GM18909 (cell line): Measurements from ENCODE around the gene PFDN5.

Experiments used
- ATAC-seq: cut with Tn5 transposase; IDR thresholded peaks from one replicate; pipeline ENCODE4 v1.9.1; 2021; ENCODE audit warnings: mild to moderate bottlenecking; ENCODE audit not compliant: unreplicated experiment, poor library complexity

The PFDN5 gene

DNA sequence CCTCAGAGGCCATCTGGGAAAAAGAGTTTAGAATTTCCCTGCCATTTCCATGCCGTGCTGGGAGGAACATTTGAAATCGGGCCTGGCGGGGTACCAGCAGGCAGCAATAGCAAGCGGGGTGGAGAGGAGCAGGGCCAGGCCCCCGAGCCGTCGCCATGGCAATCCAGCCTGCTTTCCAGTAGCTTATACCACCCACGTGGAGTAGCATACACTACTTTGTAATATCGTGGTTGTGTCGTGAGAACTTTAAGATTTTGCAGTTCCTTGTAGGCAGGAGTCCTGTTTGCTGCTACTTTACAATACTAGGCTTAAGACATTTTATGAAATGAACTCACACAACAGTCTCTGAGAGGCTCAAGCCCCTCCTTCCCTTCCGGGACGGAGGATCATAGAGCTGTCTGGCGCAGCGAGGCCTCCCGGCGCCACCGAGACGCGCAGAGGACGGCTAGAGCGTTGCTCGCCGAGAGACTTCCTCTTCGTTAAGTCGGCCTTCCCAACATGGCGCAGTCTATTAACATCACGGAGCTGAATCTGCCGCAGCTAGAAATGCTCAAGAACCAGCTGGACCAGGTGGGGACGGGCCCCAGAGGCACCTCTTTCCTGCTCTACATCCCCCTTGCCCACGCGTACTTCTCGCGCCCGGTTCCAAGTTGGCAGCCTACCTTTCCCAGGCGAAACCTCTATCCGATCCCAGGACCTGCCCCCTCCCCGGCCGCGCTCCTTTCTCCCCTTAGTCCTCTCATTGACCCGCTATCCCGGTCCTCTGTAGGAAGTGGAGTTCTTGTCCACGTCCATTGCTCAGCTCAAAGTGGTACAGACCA lies at the start of gene PFDN5:
Gene PFDN5, plus strand, starts transcription at position 473 of the 821 bp plus-strand sequence. Its CDS starts 26 bp downstream, at position 499.
- peak; percentile 79 for ATAC-seq

DNA sequence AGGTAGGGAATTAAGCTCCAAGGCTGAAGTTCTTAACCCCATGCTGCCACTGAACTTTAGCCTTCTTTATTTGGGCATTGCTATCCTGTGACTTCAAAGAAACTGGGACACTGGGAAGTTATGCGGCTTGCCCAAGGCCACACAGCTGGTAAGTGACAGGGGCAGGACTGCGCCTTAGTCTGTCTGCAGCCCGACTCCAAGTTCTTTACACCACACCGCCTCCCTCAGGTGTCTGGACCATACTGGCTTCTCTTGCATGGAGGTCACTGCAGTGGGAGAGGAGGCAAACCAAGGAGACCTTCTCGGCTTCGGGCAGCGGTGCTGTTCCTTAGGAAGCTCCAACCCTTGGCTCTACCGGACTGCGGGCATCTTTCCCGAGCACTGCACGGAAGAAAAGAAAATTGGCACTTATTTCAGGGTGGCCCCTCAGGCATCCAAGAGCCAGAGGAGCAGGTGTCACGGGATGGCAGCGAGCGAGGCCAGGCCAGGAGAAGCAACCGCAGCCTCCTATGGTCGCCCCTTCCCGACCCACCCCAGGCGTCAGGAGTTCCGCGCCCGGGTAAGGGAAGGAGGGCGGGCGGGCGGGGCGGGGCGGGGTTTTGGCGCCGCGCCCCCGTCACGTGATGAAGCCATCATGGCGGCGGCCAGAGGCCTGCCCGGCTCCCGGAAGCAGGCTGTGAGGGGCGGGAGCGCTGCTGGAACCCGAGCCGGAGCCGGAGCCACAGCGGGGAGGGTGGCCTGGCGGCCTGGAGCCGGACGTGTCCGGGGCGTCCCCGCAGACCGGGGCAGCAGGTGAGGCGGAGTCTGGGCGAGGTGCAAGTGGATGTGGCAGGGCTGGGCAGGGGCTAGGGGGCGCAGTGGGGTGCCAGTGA lies 43.6 kb upstream of the PFDN5 start:
- ATAC-seq: peak; percentile 71

DNA sequence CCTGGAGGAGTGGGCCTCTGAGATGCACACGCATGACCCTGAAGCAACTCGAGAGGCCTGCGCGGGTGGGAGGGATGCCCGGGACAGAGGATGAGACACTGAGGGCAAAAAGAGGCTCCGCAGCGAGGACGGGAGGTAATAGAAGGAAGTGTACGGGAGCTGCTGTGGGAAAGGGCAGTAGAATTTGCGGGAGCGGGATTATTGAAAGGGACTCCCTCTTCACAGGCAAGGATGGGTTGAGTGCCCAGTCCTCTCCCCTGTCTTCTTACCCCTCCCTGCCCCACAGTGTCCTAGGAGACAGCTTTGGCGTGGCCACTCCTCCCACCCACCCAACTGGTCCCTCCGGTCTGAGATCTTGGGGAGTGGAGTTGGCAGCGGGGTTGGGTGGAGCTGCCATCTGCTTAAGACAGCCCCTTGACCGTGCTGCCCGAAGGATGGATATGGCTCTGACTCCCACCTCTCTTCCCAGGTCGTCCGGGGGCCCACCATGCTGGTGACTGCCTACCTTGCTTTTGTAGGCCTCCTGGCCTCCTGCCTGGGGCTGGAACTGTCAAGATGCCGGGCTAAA lies 42.9 kb upstream of the PFDN5 start:
- ATAC-seq: peak; percentile 3

DNA sequence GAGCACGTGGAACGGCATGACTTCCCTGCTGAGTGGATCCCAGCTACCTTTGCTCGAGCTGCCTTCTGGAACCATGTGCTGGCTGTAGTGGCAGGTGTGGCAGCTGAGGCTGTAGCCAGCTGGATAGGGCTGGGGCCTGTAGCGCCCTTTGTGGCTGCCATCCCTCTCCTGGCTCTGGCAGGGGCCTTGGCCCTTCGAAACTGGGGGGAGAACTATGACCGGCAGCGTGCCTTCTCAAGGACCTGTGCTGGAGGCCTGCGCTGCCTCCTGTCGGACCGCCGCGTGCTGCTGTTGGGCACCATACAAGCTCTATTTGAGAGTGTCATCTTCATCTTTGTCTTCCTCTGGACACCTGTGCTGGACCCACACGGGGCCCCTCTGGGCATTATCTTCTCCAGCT lies 42.0 kb upstream of the PFDN5 start:
- ATAC-seq: no peak

DNA sequence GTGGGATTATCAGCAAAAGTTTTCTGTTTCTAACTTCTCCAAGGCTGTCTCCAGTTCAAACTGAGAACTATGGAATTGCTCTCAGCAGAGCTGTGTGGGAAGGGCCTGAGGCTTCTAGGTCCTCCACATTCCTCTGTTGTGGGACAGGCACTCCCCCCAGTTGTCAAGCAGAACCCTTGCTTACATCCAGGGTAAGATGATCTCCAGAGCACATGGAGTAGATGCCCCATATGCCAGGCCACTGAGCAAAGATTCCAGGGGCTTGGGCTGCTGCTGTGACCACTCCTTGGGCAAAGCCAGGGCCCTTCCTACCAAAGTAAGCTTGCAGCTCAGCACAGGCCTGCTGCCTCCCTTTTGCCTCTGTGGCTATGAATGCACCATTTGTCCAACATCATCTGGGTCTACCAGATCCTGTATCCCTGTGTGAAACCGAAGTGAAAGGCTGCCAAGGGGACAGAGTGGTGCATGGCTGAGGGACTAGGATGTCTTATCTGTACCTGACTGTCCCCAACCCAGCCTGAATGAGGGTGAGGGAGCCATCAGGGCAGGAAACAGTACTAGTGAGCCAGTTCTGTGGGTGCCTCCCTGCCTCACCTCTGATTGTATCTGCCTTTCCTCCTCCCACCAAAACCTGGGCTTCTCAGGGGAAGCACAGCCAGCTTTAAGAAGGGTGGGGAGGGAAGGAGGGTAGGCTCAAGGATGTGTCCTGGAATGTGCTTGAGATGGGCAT lies 40.4 kb upstream of the PFDN5 start:
- ATAC-seq: no peak

DNA sequence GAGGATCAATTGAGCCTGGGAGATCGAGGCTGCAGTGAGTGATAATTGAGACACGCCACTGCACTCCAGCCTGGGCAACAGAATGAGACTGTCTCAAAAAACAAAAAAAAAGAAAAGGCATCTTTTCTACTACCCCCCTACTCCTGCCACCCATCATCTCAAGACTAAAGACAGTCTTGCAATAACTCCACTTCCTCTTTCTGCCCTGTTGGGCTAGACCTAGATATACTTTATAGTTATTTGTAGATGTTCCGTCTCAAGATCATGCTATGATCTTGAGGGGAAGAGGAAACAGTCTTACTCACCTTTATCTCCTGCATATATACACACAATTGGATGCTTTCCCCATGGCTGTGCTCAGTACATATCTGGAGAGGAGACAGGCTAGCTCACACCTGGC lies 39.3 kb upstream of the PFDN5 start:
- no peak for ATAC-seq

DNA sequence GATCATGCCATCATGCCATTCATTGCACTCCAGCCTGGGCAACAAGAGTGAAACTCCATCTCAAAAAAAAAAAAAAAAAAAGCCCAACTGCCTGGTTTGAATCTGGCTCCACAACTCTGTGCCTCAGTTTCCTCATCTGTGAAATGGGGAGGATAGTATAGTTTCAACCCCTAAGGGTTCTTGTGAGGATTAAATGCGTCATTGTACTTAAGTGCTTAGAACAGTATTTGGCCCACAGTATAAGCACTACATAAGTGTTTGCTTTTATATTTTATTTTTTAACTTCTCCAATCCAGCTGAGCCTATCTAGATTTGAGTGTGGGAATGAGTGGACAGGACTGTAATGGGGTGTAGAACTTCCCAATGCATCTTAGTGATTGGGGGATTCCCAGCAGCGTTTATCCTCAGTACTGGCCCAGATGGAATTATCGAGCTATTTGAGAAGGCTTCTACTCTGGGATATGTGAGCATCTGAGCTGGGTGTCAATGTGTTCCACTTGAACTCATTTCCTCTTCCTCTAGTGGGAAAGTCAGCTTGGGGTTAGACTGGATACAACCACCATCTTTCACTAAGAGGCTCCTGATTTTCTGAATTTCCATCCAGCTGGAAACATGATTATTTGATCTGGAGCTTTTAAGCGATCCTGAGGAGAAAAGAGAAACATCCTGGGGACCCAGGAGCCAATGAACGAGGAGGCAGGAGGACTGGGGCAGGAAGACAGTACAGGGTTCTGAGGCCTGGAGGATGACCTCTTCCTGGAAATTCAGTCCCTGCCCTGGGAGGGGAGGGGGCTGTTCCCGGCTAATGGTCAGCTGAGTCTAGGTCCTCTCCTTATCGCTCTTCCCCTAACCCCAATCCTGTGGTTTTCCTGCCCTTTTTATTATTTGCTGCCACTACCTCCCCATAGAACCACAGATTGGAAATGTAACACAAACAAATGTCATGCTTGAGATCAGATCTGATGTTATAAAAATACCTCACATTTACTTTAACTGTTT lies 36.5 kb upstream of the PFDN5 start:
- ATAC-seq: no peak

DNA sequence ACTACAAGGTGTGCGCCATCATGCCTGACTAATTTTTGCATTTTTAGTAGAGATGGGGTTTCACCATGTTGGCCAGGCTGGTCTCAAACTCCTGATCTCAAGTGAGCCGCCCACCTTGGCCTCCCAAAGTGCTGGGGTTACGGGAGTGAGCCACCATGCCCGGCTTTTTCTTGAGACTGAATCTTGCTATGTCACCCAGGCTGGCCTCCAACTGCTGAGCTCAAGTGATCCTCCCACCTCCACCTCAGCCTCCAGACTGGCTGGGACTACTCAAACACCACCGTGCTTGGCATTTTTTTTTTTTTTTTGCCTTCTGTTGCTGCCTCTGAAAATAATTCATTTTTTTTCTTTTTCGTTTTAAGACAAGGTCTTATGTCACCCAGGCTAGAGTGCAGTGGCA lies 35.5 kb upstream of the PFDN5 start:
- ATAC-seq: no peak

DNA sequence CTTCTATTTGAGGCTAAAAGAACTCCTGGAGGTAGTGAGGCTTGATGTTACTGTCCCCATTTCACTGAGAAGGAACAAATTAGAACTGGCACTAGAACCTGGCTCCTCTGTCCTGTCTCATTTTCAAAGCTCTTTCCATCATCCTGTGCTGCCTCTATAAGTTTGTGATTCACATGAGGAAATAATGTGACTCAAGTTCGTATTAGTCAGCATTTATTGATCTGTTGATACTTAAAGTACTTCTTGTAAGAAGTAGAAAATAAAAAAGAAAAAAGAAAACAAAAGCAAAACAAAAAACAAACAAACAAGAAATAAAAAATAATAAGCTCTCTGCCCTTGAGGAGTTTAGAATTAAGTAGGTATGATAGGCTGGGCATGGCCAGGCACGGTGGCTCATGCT lies 29.6 kb upstream of the PFDN5 start:
- ATAC-seq: no peak

DNA sequence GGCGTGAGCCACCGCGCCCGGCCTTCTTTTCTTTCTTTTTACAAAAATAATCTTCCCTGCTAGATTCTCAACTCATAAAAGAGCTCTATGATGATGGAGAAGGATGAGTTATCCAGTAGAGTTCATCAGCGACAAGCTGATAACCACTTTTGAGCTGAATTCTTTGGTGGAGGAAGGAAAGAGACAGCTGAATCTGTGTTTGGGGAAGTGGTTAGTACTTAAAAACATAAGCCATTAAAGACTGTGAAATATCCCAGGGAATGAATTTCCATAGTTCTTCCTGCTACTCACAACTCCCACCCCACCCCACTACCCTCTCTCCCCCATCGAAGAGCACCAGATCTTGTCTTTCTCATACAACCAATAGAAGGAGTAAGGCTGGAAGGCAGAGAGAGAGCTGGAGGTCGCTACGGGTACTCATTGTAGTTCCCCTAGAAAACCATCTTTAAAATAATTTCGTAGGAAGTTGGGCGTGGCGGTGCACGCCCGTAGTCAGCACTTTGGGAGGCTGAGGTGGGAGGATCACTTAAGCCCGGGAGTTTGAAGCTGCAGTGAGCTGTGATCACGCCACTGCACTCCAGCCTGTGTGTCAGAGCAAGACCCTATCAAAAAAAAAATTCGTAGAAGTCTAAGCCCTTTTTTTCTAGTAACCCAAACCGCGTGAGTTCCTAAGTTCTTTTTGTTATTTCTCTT lies 27.9 kb upstream of the PFDN5 start:
- peak; percentile 24 for ATAC-seq

DNA sequence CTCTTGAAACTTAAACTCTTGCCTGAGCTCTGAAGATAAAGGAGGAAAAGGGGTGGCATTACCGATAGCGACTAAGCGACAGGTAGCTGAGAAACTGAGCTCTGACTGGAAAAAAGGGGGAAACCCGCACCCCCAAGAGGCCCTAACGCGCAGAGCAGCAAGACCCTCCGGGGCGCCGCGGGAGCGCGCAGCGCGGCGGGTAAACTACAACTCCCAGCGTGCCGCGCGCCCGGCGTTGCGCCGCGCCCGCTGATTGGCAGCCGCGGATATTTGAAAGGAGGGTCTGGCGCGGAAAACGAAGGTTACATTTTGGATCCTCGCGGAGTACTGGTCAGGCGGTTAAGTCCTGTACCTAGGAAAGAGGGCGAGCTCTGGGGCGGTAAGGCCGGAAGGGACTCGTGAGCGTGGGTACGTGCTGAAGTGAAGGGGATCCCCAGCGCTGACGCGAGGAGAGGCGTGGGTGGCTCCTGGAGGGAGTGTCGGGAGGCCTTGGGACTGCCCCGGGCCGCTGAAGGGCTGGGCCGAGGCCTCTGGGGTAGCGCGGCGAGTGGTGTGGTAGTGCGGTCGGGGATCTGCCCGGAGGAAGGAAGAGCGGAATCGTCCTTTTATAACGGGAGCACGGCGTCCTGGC lies 27.2 kb upstream of the PFDN5 start, which contains the start of gene ESPL1:
Gene ESPL1, plus strand, starts transcription at position 301 of the 631 bp plus-strand sequence. CDS start 468 bp downstream, outside the sequence.
- ATAC-seq: peak; percentile 84

DNA sequence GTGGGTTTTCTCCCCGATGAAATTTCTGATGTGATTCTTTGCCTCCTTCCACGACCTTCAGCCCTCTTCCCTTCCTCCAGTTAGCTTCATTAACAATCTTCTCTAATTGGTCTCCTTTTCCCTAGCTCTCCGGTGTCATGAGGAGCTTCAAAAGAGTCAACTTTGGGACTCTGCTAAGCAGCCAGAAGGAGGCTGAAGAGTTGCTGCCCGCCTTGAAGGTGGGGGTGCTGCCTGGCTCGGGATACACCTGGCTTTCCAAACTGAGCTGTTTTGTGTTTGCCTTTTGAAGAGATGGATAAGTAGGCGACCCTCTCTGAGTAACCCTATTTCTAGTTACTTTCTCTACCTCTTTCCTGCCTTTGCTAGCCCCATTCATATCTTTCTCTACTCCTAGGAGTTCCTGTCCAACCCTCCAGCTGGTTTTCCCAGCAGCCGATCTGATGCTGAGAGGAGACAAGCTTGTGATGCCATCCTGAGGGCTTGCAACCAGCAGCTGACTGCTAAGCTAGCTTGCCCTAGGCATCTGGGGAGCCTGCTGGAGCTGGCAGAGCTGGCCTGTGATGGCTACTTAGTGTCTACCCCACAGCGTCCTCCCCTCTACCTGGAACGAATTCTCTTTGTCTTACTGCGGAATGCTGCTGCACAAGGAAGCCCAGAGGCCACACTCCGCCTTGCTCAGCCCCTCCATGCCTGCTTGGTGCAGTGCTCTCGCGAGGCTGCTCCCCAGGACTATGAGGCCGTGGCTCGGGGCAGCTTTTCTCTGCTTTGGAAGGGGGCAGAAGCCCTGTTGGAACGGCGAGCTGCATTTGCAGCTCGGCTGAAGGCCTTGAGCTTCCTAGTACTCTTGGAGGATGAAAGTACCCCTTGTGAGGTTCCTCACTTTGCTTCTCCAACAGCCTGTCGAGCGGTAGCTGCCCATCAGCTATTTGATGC lies 26.4 kb upstream of the PFDN5 start:
- peak; percentile 21 for ATAC-seq

DNA sequence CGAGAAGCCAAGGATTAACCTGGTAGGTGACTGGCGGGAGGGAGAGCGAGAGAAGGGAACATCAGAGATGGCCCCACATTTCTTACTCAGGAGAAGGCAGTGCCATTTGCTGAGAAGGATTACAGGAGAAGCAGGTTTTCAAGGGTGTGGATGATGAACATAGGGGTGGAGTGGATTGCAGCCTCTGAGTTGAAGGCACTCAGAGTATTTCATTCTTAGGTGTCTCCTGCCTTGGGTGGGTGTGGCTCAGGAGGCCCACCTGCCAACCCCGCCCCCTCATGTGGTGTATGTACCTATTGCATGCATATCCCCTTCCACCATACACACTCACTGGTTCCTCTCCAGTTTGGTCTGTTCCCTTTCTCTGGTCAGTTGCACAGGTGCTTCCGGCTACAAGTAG lies 20.9 kb upstream of the PFDN5 start:
- ATAC-seq: no peak

DNA sequence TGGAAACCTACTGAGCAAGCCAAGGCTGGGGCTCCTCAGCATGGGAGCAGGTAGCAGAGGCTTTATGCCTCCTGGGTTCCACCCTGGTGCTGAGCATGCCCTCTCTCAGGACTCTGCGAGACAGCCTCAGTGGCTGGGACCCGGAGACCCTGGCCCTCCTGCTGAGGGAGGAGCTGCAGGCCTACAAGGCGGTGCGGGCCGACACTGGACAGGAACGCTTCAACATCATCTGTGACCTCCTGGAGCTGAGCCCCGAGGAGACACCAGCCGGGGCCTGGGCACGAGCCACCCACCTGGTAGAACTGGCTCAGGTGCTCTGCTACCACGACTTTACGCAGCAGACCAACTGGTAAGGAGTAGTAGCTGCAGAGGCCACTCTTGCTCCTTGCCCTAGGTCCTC lies 18.8 kb upstream of the PFDN5 start:
- ATAC-seq: no peak

DNA sequence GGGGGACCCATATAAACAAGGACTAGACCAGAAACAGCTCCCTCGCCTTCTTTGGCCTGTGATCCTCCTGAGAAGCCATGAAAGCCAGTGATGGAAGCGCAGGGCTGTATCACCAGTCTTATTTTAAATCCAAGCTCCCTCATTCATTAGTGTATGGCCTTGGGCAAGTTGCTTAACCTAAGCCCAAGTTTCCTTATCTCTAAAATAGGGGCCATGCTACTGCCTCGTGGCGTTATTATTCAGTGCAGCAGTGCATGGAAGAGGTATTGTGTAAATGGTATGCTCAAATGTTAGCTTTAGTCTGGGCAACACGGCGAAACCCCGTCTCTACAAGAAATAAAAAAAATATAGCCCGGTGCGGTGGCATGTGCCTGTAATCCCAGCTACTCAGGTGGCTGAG lies 17.4 kb upstream of the PFDN5 start:
- no peak for ATAC-seq

DNA sequence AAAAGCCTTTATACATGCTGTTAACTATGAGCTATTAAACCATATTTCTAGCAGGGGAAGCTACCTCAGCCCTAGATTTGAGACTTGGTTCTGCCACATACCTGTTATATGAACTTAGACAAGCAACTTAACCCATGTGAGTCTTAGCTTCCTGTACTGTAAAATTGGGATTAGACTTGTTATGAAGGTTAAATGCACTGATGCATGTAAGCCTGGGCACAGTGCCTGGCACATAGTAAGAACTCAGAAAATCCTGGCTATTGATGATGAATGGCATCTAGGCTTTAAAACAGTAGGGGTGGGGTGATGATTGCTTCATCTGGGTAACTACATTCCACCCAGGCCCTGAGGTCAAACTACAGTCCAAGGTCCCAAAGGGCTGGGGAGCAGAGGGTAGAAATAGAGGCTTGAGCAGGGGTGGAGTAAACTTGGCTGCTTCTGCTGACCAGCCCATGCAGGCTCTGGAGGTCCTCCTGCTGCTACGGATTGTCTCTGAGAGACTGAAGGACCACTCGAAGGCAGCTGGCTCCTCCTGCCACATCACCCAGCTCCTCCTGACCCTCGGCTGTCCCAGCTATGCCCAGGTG lies 16.0 kb upstream of the PFDN5 start:
- ATAC-seq: no peak
